OCI-LY3 (cell line): ENCODE data around the gene ERC1.

ENCODE experiments used
- H2AFZ ChIP-seq: fragments of 200-600, 300-600 bp; shearing (Covaris generic); 2 replicates; pipeline ENCODE4 v1.6.0; 2014; ENCODE audit warnings: antibody characterized with exemption, low read depth, low read length
- H3K27ac ChIP-seq: fragments of 200-600, 300-600 bp; sonication (generic); 2 replicates; pipeline ENCODE4 v1.5.1; 2014; ENCODE audit warnings: mild to moderate bottlenecking, low read length, moderate library complexity, mixed read lengths
- H3K27me3 ChIP-seq: fragments of 200-600, 300-600 bp; sonication (generic); 2 replicates; pipeline ENCODE4 v1.6.1; 2014; ENCODE audit warnings: low read depth, low read length, mixed read lengths
- H3K36me3 ChIP-seq: fragments of 200-600, 300-600 bp; sonication (generic); replicated peaks from 2 replicates; pipeline ENCODE3; 2014; ENCODE audit warnings: low read depth, low read length, mixed read lengths
- H3K4me1 ChIP-seq: fragments of 300-600, 200-600 bp; sonication (generic); 2 replicates; pipeline ENCODE4 v1.6.1; 2014; ENCODE audit warnings: low read length, mixed read lengths
- H3K4me2 ChIP-seq: fragments of 200-600, 300-600 bp; sonication (generic); 2 replicates; pipeline ENCODE4 v1.6.1; 2014; ENCODE audit warnings: low read length, mixed read lengths
- H3K4me3 ChIP-seq: fragments of 300-600, 200-600 bp; sonication (generic); 2 replicates; pipeline ENCODE4 v1.5.1; 2014; ENCODE audit warnings: antibody characterized with exemption, mild to moderate bottlenecking, low read length, moderate library complexity
- H3K79me2 ChIP-seq: fragments of 300-600, 200-600 bp; shearing (Covaris generic); 2 replicates; pipeline ENCODE4 v1.6.1; 2014; ENCODE audit warnings: mild to moderate bottlenecking, low read length, mixed read lengths
- H3K9ac ChIP-seq: fragments of 300-600, 200-600 bp; shearing (Covaris generic); 2 replicates; pipeline ENCODE4 v1.6.0; 2014; ENCODE audit warnings: mild to moderate bottlenecking, low read length, moderate library complexity
- H3K9me3 ChIP-seq: fragments of 200-600, 300-600 bp; shearing (Covaris generic); 2 replicates; pipeline ENCODE4 v1.6.1; 2014; ENCODE audit warnings: low read length, mixed read lengths; ENCODE audit not compliant: insufficient read depth
- H4K20me1 ChIP-seq: fragments of 200-600, 300-600 bp; sonication (generic); 2 replicates; pipeline ENCODE4 v1.6.1; 2016; ENCODE audit warnings: low read length, mixed read lengths; ENCODE audit not compliant: insufficient read depth
- CTCF ChIP-seq: fragments of 200-600, 300-600 bp; sonication (generic); IDR thresholded peaks from 2 replicates; pipeline ENCODE4 v1.5.1; 2014; ENCODE audit warnings: antibody characterized with exemption, low read length, low read depth
- EZH2phosphoT487 ChIP-seq: fragments of 200-600 bp; shearing (Covaris generic); IDR thresholded peaks from 2 replicates; pipeline ENCODE4 v1.6.1; 2018; ENCODE audit warnings: antibody characterized with exemption, mixed run types, low read depth

Gene ERC1

GRCh38 chr12:1344245-1344644 lies 353.2 kb downstream of the ERC1 start:
- Histone ChIP-seq H2AFZ (no peak overlapping the region), H3K9me3 (no peaks in the 10 kb centered on the region), H3K36me3 (no peaks in the 10 kb centered on the region), H3K27ac (no peak overlapping the region), H3K4me1 (peaks cover 3% of the 10 kb centered on the region; the same call in 1 of the 2 replicates), H4K20me1 (no peaks in the 10 kb centered on the region), H3K27me3 (no peaks in the 10 kb centered on the region), H3K4me3 (no peak overlapping the region), H3K4me2 (no peak overlapping the region), H3K9ac (no peak overlapping the region), H3K79me2 (no peaks in the 10 kb centered on the region)
- TF ChIP-seq EZH2phosphoT487, result no peak
- no peak for TF ChIP-seq CTCF

- Histone ChIP-seq H3K9ac (no peak overlapping the region), H3K79me2 (no peaks in the 10 kb centered on the region), H3K27ac (no peak overlapping the region)
Measured at GRCh38 chr12:1346126-1346525, 355.1 kb downstream of the ERC1 start.

GRCh38 chr12:1347294-1347693 lies 356.3 kb downstream of the ERC1 start:
- no peak overlapping the region for H3K4me2 ChIP-seq
- H2AFZ ChIP-seq, result no peak overlapping the region
- H3K27ac ChIP-seq, result no peak overlapping the region
- no peaks in the 10 kb centered on the region for H4K20me1 ChIP-seq
- H3K27me3 ChIP-seq, result no peaks in the 10 kb centered on the region
- no peak for TF ChIP-seq CTCF
- no peak for TF ChIP-seq EZH2phosphoT487
- no peaks in the 10 kb centered on the region for H3K79me2 ChIP-seq
- H3K9ac ChIP-seq, result no peak overlapping the region
- no peaks in the 10 kb centered on the region for H3K36me3 ChIP-seq
- H3K4me3 ChIP-seq, result no peak overlapping the region
- no peaks in the 10 kb centered on the region for H3K9me3 ChIP-seq
- peaks cover 3% of the 10 kb centered on the region; the same call in 1 of the 2 replicates for H3K4me1 ChIP-seq

More at GRCh38 chr12:1346126-1346525, 355.1 kb downstream of the ERC1 start:
- Histone ChIP-seq H3K9me3 (no peaks in the 10 kb centered on the region), H3K4me2 (no peak overlapping the region), H4K20me1 (no peaks in the 10 kb centered on the region), H3K27me3 (no peaks in the 10 kb centered on the region), H3K36me3 (no peaks in the 10 kb centered on the region), H3K4me3 (no peak overlapping the region), H2AFZ (no peak overlapping the region), H3K4me1 (peaks cover 3% of the 10 kb centered on the region; the same call in 1 of the 2 replicates)
- no peak for TF ChIP-seq EZH2phosphoT487
- TF ChIP-seq CTCF, result no peak

GRCh38 chr12:1348606-1349005 lies 357.6 kb downstream of the ERC1 start:
- H2AFZ ChIP-seq, result no peak overlapping the region
- H3K27ac ChIP-seq, result no peak overlapping the region
- no peaks in the 10 kb centered on the region for H3K9me3 ChIP-seq
- no peaks in the 10 kb centered on the region for H3K36me3 ChIP-seq
- TF ChIP-seq EZH2phosphoT487 (no peak), CTCF (no peak)
- no peak overlapping the region for H3K9ac ChIP-seq
- H3K27me3 ChIP-seq, result no peaks in the 10 kb centered on the region
- no peak overlapping the region for H3K4me2 ChIP-seq
- H3K4me3 ChIP-seq, result no peak overlapping the region
- H3K79me2 ChIP-seq, result no peaks in the 10 kb centered on the region
- peaks cover 3% of the 10 kb centered on the region; the same call in 1 of the 2 replicates for H3K4me1 ChIP-seq
- H4K20me1 ChIP-seq, result no peaks in the 10 kb centered on the region
